Dedifferentiated amniotic fluid mesenchymal stem cell (primary cell): ENCODE measurements around the gene NUDT4.
A peak's percentile ranks its signal among the peaks of the same experiment; 100 is the strongest.

Source experiments
- DNase-seq: peaks from one replicate; pipeline ENCODE4 v3.0.0-alpha.2; 2016; ENCODE audit errors: extremely low spot score

NUDT4 gene

DNA sequence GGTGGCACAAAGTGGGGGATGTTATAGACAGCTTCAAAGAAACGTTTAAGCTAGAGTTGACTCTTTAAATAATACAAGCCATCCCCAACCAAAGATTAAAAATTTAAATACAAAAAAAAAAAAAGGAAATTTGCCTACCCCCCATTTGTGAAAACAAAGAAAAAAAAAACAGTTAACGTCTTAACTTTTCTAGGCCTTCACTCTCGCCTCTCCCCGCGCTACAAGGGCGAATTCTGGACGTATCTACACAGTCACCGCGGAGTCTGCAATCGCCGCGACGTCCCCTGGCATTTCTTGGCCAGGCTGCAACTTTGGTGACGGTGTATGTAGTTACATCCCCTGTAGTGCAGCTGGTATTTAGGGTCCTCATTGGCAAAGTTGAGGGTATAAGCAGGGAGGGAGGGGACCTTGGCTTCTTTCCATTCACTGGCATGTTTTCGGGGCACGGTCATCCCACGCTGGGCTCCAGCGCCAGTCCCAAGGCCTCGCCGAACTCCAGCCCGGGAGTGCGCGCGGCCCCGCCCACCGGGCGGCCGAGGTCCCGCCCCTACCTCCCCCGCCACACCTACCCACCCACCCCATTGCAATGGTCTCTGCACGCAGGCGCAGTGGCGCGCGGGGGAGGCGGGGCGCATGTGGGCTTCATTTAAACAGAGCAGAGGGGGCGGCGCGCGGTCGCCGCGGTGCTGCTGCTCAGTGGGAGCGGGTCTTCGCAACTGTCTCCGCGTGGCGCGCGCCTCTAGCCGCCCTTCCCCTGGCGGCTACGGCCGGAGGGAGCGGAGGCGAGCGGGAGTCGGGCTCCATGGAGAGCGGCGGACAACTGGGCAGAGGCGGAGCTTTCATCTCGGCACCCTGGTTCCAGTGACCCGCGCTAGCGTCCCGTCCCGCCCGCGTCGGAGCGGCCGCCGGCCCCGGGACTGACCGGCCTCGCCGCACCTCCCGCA is at the start of gene NUDT4:
Gene NUDT4 (plus strand): TSS at position 674 of the 944 bp plus-strand sequence. CDS start 398 bp downstream, outside the sequence.
- peak; percentile 86 for DNase-seq

DNA sequence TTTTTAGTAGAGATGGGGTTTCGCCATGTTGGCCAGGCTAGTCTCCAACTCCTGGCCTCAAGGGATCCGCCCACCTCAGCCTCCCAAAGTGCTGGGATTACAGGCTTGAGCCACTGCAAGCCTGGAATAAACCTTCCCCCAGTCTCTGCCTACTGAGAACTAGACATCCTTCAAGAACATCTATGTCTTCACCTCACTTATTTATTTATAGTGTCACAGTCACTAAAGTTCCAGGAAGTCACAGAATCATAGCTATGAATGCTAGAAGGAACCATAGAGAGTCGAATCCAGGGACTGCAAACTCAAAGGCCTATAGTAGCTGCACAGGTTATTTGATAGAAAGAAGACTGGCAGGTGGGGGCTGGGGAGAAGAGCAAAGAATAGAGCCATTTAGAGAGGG is 44.7 kb upstream of the NUDT4 start:
- DNase-seq: no peak

DNA sequence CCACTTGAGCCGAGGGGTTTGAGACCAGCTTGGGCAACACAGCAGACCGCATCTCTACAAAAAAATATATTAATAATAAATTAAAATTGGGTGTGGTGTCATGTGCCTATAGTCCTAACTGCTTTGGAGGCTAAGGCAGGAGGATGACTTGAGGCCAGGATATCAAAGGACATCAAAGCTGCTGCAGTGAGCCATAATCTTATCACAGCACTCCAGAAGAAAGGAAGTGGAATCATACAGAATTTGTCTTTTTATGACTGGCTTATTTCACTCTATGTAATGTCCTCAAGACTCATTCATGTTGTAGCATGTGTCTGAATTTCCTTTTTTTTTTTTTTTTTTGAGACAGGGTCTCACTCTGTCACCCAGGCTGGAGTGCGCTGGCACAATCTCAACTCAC is 43.9 kb upstream of the NUDT4 start:
- no peak for DNase-seq

DNA sequence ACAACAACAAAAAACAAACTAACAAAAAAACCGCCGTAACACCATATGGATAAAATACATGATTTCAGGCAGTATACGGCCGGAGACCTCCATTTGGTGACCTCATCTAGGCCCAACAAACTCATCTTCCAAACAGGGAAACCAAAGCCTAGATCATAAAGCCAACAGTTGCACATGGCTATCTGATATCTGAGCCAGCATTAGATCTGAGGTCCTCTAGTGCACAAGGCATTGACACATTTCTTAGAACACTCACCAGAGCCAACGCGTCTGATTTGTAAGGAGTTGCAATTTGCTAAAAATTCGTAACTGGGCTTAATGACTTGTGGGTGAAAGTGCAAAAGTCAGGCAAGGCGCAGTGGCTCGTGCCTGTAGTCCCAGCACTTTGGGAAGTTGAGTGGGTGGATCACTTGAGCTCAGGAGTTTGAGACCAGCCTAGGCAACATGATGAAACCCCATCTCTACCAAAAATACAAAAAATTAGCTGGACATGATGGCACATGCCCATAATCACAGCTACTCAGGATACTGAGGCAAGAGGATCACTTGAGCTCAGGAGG is 42.0 kb upstream of the NUDT4 start:
- no peak for DNase-seq

DNA sequence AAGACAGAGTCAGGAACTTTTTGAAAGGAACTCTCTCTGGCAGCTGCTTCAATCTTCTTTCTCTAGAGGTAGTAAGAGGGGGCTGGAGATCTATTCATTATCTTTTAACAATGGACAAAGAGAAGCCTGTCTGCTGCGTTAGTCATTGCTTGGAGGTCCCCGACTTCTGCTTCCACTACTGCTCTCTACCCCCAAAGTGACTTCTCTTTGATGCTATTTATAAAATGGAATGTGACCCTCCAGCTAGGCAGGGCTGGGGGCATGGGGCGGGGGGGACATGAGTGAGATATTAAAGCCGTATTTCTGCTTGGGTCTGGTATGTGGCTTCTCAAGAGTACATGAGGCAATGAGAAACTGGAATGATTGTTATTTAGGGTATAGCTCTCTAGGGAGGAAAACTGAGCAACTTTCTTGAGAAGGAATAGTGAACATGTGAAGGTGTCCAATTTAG is 41.4 kb upstream of the NUDT4 start:
- no peak for DNase-seq

DNA sequence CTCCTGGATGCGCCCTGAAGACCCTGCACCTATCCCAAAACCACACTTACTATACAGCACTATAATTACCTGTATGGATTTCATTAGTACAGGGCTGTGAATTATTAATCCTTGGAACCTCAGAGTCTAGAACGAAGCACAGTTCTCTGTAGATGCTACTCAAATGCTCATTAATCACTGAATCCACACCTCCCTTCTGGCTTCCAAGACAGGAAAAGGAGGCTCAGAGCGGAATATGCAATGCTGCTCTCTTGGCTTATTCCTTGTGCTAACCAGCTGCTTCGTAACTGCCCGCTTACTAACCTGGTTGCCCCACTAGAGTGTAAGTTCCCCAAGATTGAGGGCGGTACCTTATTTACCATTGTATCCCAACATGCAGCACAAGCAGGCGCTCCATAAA is 39.1 kb upstream of the NUDT4 start:
- DNase-seq: no peak

DNA sequence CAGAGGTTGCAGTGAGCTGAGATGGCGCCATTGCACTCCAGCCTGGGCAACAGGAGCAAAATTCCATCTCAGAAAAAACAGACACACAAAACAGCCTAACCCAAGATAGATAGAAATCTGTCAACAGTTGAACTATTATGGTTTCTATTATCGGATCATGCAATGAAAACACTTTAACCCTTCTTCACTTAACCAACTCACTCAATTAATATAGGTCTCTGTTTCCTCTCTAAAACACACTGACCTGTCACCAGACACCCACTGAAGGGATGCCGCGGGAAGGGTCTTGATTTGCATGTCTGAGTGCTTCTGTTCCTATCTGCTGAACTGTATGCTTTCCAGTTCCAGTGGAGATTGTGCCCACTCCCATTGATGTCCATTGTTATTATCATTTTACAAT is 38.0 kb upstream of the NUDT4 start:
- no peak for DNase-seq

DNA sequence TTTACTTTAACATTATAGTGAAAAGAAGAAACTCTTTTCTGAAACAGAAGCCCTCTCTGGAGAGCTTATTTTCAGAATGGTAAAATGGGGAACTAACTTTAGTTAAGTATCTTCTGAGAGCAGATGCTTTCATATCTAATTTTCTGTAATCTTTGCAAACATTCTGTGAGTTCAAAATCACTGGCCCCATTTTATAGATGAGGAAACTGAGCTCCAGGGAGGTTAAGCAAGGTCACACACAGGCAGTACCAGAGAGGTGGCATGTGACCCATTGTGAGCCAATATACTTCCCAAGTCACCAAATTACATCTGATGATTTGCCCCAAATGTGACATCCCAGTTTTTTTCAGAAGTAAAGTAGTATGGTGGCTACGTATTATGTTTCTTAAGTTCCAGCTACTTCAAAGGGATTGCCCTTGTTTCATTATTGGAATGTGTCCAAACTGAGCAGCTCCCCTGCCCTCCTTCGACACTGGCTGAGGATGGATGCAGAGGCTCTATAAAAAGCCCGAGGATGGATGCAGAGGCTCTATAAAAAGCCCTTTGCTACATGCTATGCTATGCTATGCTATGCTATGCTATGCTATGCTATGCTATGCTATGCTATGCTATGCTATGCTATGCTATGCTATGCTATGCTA is 36.2 kb upstream of the NUDT4 start:
- DNase-seq: no peak

DNA sequence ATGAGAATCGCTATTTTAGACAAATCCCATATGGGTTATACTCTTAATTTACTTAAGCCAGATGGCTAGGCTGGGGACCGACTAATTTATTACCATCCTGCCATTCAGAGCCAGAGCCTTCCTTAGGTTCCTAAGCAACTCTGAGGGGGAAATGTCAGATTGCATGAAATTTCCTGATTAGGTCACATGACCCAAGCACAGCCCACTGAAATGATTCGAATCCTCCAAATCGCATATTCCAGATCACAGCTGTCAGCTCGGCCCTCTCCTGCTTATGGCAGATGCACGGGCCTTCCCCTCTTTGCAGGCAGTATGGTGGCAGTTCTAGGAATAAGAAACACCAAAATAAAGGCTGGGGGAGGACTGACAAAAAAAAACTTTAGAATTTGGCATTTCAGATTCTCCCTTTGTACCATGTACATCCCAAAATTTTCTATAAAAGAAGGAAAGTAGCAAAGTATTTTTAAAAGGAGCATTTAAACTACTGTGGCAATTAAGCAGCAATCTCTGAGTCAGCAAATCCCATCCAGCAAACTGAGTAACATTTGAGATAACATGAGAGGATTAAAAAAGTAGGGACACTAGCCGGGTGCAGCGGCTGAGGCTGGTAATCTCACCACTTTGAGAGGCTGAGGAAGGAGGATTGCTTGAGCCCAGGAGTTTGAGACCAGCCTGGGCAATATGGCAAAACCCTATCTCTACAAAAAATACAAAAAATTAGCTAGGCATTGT is 30.5 kb upstream of the NUDT4 start:
- DNase-seq: no peak

DNA sequence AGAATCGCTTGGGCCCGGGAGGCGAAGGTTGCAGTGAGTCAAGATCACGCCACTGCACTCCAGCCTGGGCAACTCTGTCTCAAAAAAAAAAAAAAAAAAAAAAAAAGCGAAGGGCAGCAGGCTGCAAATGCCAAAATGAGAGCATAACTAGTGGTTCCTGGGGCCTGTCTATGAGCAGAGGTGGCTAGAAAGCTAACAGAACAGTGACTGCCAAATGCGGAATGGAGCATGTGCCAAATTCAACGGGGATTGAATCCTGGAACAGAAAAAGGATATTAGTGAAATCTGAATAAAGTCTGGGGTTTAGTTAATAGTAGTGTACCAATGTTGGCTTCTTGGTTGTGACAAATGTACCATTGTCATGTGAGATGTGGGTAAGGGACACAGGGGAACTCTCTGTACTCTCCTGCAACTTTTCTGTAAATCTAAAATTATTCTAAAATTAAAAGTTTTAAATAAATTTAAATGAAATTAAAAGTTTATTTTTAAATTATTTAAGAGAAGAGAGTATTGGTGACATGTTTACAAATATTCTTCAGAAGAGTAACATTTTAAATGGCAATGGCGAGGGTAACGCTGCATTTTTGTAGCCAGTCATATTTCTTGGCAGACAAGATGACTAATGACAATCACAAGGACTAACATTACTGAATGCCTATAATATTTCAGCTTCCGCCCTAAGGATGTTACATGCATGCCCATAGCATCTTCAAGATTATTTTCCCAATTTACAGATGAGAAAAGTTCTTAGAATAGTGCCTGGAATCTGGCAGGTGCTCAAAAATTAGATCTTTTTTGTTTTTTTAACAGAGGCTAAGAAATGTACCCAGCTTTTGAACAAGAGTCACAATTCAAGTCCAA is 28.9 kb upstream of the NUDT4 start:
- DNase-seq: no peak

DNA sequence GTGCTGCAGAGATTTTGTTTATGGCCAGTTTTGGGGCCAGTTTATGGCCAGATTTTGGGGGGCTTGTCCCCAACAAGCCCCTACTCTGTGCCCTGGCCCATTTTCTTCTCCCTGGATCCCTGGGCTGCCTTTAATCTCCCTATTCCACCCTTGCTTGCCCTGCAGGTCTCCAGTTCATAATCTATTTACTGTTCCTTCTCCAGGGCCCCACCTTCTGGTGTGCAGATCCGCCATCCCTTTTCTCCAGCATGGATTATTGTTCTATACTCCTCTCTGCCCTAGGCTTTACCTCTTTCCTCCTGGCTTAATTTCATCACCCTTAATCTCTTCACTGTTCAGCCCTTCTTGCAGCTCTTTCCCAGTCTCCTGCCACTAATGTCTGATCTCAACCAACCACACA is 26.0 kb upstream of the NUDT4 start:
- no peak for DNase-seq

DNA sequence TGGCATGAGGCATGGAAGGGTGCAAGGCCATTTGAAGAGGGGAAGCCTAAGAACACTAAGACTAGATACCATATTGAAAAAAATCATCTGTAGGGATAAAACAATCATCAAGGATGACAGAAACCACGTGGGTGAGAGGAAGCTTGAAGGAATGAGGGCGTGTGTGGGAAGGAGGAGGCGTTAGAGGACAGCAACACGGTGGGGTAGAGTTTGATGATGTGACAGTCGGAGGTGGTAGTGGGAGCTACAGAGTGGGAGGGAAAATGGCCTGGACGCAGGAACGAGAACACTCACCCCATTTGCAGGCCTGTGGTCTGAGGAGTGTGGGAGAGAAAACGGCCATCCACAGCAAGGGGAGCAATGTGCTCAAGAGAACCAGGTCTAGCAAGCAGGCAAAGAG is 25.4 kb upstream of the NUDT4 start:
- DNase-seq: no peak

DNA sequence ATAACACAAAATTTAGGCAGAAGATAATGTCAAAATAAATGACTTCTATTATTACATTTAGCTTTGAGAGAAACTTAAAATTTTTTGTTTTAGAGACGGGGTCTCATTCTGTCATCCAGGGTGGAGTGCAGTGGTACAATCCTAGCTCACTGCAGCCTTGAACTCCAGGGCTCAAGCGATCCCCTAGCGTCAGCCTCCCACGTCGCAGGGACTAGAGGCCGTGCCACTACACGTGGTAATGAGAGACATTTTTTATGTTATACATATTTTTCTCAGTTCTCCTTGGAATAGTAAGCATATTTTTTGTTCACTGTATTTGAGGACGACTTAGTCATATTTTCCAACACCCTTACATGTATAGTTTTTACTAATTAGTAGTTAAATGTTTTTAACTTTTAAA is 21.5 kb upstream of the NUDT4 start:
- no peak for DNase-seq

DNA sequence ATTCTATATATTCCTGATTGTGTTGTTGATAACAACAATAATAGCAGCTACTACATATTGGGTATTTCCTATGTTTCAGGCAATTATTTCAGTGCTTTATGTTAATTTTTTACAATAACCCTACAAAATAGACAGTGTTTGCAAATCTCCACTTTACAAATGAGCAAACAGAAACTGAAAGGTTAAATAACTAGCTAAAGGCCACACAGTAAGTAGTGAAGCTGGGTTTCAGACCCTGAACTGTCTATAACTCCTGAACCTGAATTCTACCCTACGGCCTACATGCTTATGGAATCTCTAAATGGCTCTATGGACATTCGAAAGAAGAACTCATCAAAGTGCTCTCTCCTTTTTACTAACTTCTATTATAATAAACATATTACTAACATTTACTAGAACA is 19.7 kb upstream of the NUDT4 start:
- no peak for DNase-seq

DNA sequence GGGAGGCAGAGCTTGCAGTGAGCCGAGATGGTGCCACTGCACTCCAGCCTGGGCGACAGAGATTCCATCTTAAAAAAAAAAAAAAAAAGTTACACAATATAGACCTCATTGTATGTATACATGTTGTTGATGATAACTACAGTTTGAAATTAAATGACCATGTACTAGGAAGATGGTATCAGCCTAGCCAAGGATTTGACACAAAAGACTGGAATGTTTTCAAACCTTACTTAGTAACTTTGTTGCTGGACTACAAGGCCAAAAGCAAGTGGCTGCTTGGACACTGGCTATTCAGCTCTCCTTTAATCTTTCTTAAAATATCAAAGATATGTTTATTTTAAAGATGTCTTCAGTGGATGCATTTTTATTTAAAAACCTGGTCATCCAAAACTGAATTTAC is 18.9 kb upstream of the NUDT4 start:
- no peak for DNase-seq

DNA sequence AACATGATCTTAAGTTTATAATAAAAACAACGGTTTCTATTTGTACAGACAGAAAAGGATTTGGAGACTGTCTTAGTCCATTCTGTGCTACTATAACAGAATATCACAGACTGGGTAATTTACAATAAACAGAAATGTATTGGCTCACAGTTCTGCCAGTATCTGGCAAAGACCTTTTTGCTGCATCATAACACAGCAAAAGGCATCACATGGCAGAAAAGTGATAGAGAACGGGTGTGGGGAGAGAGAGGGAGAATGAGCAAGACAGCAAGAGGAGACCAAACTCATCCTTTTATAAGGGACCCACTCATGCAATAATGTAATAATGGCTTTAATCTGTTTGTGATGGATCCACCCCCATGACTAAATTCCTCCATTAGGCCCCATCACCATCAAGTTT is 17.0 kb upstream of the NUDT4 start:
- no peak for DNase-seq

DNA sequence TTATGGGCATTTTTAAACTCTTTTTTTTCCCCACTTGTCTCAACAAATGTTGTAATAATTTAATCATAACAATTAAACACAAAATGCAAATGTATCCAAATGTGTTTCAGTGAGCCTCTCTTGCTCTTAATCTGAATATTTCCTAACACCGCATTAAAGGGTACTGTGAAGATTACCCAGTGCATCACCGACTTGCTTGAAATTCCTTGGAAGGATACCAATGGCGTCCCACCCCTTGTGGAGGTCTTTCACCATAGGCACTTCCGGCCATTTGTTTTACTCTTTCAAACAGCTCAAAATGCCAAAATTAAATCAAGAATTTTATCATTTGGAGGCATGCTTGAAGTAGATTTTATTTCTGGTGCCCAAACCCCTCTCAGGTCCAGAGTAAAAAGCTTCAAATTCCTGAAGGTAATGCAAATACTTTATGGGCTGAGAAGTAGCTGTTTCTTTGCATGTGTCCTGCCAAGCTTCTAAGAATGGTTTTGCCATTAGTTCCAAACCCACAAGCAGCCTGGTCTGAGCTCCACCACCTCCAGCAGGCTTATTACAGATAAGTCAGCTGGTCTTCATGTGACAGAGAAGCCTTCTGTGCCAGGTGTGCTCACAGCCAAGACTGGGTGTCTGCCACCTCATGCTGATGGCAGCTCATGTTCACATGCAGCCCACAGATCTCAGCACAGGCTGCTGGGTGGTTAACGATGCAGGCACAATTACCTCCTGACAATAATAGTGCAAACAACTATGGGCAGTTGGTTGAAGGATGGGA is 16.4 kb upstream of the NUDT4 start:
- DNase-seq: no peak

DNA sequence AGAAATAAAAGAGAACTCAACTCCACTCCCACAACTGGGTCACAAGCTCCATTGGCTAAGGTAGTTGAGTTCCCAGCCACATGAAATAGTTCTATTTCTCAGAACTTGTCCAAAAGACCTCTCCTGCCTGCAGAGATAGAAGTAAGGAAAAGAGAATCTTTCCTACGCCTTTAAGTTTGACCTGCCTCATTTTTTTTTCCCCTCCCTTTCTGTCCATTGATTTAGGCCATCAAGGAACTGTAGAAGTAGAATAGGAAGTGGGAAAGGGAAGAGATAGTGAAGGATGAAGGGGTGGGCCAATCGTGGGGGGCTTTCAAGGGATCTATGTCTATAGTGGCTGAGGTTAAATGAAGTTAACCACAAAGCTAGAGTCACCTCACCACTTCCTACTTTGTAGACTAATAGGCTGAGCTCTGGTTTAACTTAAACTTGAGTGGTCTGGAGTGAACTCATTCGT is 13.9 kb upstream of the NUDT4 start:
- DNase-seq: no peak

DNA sequence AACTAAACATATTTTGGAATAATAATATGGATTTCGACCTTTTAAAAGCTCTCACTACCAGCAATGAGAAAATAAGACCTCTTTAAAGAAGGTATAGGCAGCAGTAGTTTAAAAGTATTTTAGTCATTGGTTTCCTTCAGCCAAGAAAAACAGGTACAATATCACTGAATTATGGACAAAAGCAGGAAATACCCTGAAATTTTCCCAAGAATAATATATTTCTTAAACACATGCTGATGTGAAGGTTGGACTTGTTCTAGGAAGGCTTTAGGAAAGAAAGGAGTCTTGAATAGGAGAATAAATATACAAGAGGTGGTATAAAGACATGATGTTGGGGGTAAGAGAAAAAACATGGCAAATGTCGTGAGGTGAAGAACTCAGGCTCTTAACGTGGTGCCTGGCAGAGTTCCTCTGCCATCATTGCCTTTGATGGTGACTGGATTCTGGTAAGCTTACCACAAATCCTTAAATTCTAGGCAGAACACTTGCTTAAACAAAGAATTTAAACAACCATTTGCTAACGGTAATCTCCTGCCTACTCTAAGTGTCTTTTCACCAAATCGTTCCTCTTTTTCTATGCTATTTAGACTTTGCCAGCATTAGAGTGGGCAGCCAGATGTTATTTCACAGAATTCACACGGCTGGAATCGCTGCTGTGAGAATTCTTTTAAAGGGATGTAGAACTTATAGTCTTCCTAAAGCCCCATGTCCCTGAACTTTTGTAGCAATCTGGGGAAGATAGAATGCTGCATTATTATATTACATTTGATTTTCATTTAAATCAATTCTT is 11.9 kb upstream of the NUDT4 start:
- DNase-seq: no peak

DNA sequence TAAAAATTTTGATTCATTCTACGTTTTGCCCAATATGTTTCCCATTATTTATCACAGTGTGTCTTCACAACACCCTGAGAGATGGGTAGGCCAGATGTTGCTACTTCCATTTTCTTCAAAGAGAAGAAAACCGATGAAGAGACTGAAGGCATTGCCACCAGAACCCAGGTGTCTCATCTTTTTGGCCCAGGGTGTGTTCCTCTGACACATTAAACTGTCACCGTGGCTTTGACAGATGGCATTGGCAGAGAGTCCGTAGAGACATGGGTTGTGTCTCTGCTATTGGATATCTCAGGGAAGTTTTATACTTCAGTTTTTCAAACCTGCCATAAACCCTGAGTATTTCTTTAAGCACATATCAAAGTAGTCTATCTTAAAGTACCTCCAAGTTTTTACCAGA is 11.3 kb upstream of the NUDT4 start:
- no peak for DNase-seq
